Neural cell (in vitro differentiated cells): ENCODE results near the gene SCAMP5.

ENCODE experiments used
- CTCF ChIP-seq: fragments of 450-650 bp; IDR thresholded peaks from 2 replicates; pipeline ENCODE4 v1.5.1; 2014; ENCODE audit warnings: antibody characterized with exemption, mild to moderate bottlenecking, moderate library complexity; ENCODE audit not compliant: poor library complexity, severe bottlenecking
- EZH2 ChIP-seq: fragments of 200-600, 300-800 bp; shearing (Covaris generic), sonication (generic); IDR thresholded peaks from 2 replicates; pipeline ENCODE4 v1.6.1; 2014; ENCODE audit warnings: antibody characterized with exemption, low read length, borderline replicate concordance, mild to moderate bottlenecking; ENCODE audit not compliant: insufficient read depth, poor library complexity, severe bottlenecking
- RAD21 ChIP-seq: fragments of 450-650 bp; conservative IDR thresholded peaks from 2 replicates; pipeline ENCODE4 v1.6.1; 2014; ENCODE audit warnings: antibody characterized with exemption, mild to moderate bottlenecking, moderate library complexity

GRCh38 chr15:75038231-75038630 is 42.9 kb downstream of the SCAMP5 start:
- no peak for TF ChIP-seq CTCF
- no peak for TF ChIP-seq EZH2
- TF ChIP-seq RAD21: no peak
